OCI-LY3 (cell line): ENCODE data around the gene SPCS2.

ENCODE experiments used
- H2AFZ ChIP-seq: fragments of 200-600, 300-600 bp; shearing (Covaris generic); 2 replicates; pipeline ENCODE4 v1.6.0; 2014; ENCODE audit warnings: antibody characterized with exemption, low read depth, low read length
- H3K27ac ChIP-seq: fragments of 200-600, 300-600 bp; sonication (generic); 2 replicates; pipeline ENCODE4 v1.5.1; 2014; ENCODE audit warnings: mild to moderate bottlenecking, low read length, moderate library complexity, mixed read lengths
- H3K27me3 ChIP-seq: fragments of 200-600, 300-600 bp; sonication (generic); 2 replicates; pipeline ENCODE4 v1.6.1; 2014; ENCODE audit warnings: low read depth, low read length, mixed read lengths
- H3K36me3 ChIP-seq: fragments of 200-600, 300-600 bp; sonication (generic); replicated peaks from 2 replicates; pipeline ENCODE3; 2014; ENCODE audit warnings: low read depth, low read length, mixed read lengths
- H3K4me1 ChIP-seq: fragments of 300-600, 200-600 bp; sonication (generic); 2 replicates; pipeline ENCODE4 v1.6.1; 2014; ENCODE audit warnings: low read length, mixed read lengths
- H3K4me2 ChIP-seq: fragments of 200-600, 300-600 bp; sonication (generic); 2 replicates; pipeline ENCODE4 v1.6.1; 2014; ENCODE audit warnings: low read length, mixed read lengths
- H3K4me3 ChIP-seq: fragments of 300-600, 200-600 bp; sonication (generic); 2 replicates; pipeline ENCODE4 v1.5.1; 2014; ENCODE audit warnings: antibody characterized with exemption, mild to moderate bottlenecking, low read length, moderate library complexity
- H3K79me2 ChIP-seq: fragments of 300-600, 200-600 bp; shearing (Covaris generic); 2 replicates; pipeline ENCODE4 v1.6.1; 2014; ENCODE audit warnings: mild to moderate bottlenecking, low read length, mixed read lengths
- H3K9ac ChIP-seq: fragments of 300-600, 200-600 bp; shearing (Covaris generic); 2 replicates; pipeline ENCODE4 v1.6.0; 2014; ENCODE audit warnings: mild to moderate bottlenecking, low read length, moderate library complexity
- H3K9me3 ChIP-seq: fragments of 200-600, 300-600 bp; shearing (Covaris generic); 2 replicates; pipeline ENCODE4 v1.6.1; 2014; ENCODE audit warnings: low read length, mixed read lengths; ENCODE audit not compliant: insufficient read depth
- H4K20me1 ChIP-seq: fragments of 200-600, 300-600 bp; sonication (generic); 2 replicates; pipeline ENCODE4 v1.6.1; 2016; ENCODE audit warnings: low read length, mixed read lengths; ENCODE audit not compliant: insufficient read depth
- CTCF ChIP-seq: fragments of 200-600, 300-600 bp; sonication (generic); IDR thresholded peaks from 2 replicates; pipeline ENCODE4 v1.5.1; 2014; ENCODE audit warnings: antibody characterized with exemption, low read length, low read depth
- EZH2phosphoT487 ChIP-seq: fragments of 200-600 bp; shearing (Covaris generic); IDR thresholded peaks from 2 replicates; pipeline ENCODE4 v1.6.1; 2018; ENCODE audit warnings: antibody characterized with exemption, mixed run types, low read depth

The SPCS2 gene

GRCh38 chr11:74948546-74948897 is 544 bp upstream of the SPCS2 start:
- Histone ChIP-seq H3K9me3 (no peaks in the 10 kb centered on the region), H3K36me3 (peaks cover 19% of the 10 kb centered on the region), H3K4me2 (peak overlapping the region; percentile 87), H3K4me3 (peak overlapping the region; percentile 86), H3K27me3 (no peaks in the 10 kb centered on the region), H3K9ac (peak overlapping the region; percentile 82), H2AFZ (peak overlapping the region; percentile 95), H3K4me1 (peaks cover 37% of the 10 kb centered on the region), H3K27ac (peak overlapping the region; percentile 28; the same call in 1 of the 2 replicates), H4K20me1 (peaks cover 27% of the 10 kb centered on the region), H3K79me2 (peaks cover 56% of the 10 kb centered on the region)
- TF ChIP-seq CTCF = no peak
- TF ChIP-seq EZH2phosphoT487 = no peak

- Histone ChIP-seq H3K36me3 (peaks cover 31% of the 10 kb centered on the region), H4K20me1 (peaks cover 39% of the 10 kb centered on the region), H3K9ac (peak overlapping the region; percentile 92), H3K9me3 (no peaks in the 10 kb centered on the region), H3K27me3 (no peaks in the 10 kb centered on the region), H3K4me1 (peaks cover 49% of the 10 kb centered on the region), H3K27ac (peak overlapping the region; percentile 58), H3K79me2 (peaks cover 69% of the 10 kb centered on the region), H2AFZ (no peak overlapping the region), H3K4me3 (peak overlapping the region; percentile 86), H3K4me2 (peak overlapping the region; percentile 79)
- TF ChIP-seq EZH2phosphoT487 (no peak), CTCF (no peak)
Observed at GRCh38 chr11:74949753-74950137, 679 bp downstream of the SPCS2 start.

- Histone ChIP-seq H3K36me3 (peaks cover 36% of the 10 kb centered on the region), H3K27ac (peak overlapping the region; percentile 58), H3K79me2 (peaks cover 76% of the 10 kb centered on the region), H2AFZ (no peak overlapping the region), H4K20me1 (peaks cover 46% of the 10 kb centered on the region), H3K27me3 (no peaks in the 10 kb centered on the region), H3K4me2 (peak overlapping the region; percentile 79), H3K9me3 (no peaks in the 10 kb centered on the region), H3K4me1 (peaks cover 53% of the 10 kb centered on the region), H3K4me3 (peak overlapping the region; percentile 86), H3K9ac (peak overlapping the region; percentile 92)
- TF ChIP-seq EZH2phosphoT487 (no peak), CTCF (no peak)
Observed at GRCh38 chr11:74950374-74950969, 1.4 kb downstream of the SPCS2 start.

- Histone ChIP-seq H3K9ac (no peak overlapping the region), H3K79me2 (peaks cover 82% of the 10 kb centered on the region), H3K27ac (no peak overlapping the region), H3K9me3 (no peaks in the 10 kb centered on the region), H3K27me3 (no peaks in the 10 kb centered on the region), H4K20me1 (peaks cover 52% of the 10 kb centered on the region), H2AFZ (no peak overlapping the region), H3K4me2 (peak overlapping the region; percentile 79), H3K4me1 (peaks cover 57% of the 10 kb centered on the region), H3K4me3 (peak overlapping the region; percentile 86), H3K36me3 (peaks cover 38% of the 10 kb centered on the region)
- TF ChIP-seq CTCF (no peak), EZH2phosphoT487 (no peak)
Observed at GRCh38 chr11:74951226-74951625, 2.2 kb downstream of the SPCS2 start.
